ENCODE measurements around the gene NFE2L2. TPM values are rescaled to one million over a fixed set of nuclear protein-coding genes. Genes with fewer than 3 reads are reported as not detected.
"Not testable (repeated sequence)": the region's sequence is repeated elsewhere in the genome, so short reads cannot be mapped to it uniquely, and the experiment has no call there.

NFE2L2 gene
- total RNA-seq, 1 donor from 2014 or later: 38.1 TPM

DNA sequence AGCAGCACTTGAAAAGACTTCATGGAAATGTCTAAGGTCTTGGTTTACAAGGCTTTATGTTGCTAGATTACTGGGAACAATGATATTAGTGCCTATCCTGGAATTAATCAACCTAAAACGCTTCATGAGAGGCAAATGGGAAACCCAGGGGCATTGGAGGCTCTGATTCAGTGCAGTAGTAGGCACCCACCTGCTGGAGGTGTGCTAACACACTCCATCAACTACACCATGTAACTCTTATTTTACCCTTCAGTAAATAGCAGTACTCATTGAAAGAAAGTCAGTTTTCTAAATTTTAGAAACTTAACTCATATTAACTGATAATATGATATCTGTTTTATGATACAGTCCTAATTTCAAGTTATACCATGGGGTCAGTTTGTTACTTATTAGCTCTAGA lies 69.3 kb downstream of the NFE2L2 start:
- DNase-seq (ENCODE audit: low read depth in 2 of 2): no peak

DNA sequence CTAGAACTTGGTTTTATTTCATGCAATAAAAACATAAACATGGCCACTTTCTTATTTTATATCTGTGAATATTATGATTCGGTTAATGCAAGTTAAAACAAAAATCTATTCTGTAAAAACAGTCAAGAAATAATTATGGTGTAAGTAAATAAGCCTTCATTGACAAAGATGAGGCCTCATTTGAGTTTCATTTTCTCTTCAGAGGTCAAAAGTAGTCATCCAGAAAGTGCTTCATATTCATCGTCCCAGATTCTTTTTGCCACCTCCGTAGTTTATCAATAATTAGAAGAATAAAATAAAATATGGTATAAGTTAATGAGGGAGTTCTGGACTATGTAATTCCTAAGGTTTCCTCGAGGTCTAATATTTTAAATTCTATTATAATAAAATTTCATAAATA lies 71.3 kb downstream of the NFE2L2 start:
- no peak for DNase-seq (ENCODE audit: low read depth in 2 of 2)

DNA sequence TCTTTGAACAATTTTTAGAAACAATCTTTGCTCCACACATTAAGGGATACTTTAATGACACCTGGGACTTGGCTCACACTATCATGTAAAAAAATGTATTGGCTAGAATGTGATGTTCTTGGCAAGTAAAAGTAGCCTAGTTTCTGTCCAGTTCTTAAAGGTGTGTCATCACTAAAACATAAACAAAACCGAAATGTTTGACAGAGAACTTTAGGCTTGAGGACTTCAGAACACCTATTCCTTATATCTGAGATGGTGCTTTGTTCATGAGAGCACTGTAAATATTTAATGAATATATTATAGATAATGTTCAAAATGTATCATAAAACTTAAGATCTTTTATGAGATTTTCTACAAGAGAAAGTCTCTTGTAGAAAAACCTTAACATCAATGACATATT lies 71.7 kb downstream of the NFE2L2 start:
- DNase-seq (ENCODE audit: low read depth in 2 of 2): no peak

DNA sequence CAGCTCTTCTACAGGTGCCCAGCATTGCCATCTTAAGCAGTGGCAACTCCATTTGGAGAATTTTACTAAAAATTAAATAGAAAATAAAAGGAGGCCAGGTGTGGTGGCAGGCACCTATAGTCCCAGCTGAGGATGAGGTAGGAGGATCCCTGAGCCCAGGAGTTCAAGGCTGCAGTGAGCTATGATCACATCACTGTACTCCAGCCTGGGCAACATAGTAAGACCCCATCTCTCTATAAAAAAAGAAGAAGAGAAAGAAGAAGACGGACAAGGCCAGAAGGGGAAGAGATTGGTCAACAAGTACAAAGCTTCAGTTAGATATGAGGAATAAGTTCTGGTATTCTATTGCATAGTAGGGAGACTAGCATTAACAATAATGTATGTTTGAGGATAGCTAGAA lies 73.6 kb downstream of the NFE2L2 start:
- no peak for DNase-seq (ENCODE audit: low read depth in 2 of 2)

DNA sequence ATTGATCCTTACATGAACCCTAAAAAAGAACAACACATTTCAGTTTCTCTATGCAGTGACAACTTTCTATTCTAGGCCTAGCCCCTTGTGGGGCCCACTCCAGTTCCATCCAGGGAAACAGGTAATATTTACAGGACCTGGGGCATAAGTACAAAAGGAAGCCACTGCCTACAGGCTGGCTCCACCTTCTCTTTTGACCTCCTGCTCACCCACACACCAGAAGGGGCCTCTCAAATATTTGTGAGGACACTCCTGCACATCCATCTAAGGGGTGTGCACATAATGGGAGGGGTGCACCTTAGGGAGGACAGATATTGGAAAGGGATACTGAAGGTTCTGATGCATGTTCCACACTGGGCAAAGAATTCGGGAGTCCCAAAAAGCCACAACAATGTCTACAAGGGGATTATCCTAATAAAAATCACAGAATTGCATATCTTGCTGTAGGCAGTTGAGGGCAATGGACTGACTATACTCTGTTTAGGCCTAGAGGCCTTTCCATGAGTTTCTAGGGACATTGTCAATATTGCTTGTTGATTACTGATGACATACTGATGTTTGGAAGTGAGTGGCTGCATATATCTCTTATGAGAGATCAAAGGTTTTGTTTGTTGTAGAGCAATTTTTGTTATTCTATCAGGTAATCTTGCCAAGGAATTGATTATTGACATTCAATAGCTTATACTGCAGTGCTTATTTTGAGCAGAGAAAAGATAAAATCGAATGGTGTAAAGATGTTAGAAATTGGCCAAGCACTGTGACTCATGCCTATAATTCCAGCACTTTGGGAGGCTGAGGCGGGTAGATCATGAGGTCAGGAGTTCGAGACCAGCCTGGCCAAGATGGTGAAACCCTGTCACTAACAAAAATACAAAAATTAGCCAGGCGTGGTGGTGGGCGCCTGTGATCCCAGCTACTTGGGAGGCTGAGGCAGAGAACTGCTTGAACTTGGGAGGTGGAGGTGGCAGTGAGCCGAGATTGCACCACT lies 75.8 kb downstream of the NFE2L2 start:
- no peak for DNase-seq (ENCODE audit: low read depth in 2 of 2)

DNA sequence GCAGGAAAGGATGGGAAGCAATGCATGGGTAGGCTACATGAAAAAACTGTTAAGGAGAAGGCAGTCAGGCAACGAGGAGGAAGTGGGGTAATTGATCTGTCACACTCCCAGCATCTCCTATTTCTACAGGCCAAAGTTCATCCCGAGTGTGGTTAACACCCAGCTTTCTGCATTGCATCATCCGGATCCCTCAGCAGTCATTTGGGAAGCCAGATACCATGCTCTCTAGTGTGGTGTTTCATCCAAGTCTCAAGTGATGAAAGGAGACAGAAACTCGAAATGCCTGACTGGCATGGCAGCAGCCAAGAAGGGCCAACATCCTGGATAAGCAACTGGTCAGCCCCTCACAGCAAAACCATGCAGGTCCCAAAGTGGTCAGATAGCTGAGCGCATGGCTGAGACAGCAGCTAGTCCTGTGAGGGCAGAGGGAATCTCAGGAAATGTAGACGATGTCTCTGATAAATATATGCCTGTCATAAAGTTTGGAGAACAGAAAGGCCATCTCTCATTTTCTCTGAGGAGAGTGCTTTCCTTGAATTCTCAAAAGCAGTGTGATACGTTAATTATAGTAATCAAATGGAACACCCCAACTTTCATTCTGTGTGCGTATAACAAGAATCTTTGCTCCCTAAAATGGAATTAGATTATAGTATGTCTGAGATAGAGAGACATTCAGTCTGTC lies 76.8 kb downstream of the NFE2L2 start:
- no peak for DNase-seq (ENCODE audit: low read depth in 2 of 2)

DNA sequence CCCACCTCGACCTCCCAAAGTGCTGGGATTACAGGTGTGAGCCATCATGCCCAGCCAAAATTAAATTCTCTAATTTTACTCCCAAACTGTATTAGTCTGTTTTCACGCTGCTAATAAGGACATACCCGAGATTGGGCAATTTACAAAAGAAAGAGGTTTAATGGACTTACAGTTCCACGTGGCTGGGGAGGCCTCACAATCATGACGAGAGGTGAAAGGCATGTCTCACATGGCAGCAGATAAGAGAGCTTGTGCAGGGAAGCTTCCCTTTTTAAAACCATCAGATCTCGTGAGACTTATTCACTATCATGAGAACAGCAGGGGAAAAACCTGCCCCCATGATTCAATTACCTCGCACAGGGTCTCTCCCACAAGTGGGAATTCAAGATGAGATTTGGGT lies 78.5 kb downstream of the NFE2L2 start:
- not testable (repeated sequence) for DNase-seq (ENCODE audit: low read depth in 2 of 2)

DNA sequence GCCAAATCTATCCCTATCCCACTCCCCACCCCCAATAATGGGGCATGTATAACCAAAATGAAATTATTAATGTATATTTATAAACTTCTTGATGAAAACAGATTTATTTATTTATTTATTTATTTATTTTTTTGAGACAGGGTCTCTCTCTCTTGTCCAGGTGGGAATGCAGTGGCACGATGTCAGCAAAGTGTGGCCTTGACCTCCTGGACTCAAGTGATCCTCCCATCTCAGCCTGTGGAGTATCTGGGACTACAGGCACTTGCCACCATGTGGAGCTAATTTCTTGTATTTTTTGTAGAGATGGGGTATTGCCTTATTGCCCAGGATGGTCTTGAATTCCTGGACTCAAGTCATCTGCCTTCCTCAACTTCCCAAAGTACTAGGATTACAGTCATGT lies 79.9 kb downstream of the NFE2L2 start:
- no peak for DNase-seq (ENCODE audit: low read depth in 2 of 2)

DNA sequence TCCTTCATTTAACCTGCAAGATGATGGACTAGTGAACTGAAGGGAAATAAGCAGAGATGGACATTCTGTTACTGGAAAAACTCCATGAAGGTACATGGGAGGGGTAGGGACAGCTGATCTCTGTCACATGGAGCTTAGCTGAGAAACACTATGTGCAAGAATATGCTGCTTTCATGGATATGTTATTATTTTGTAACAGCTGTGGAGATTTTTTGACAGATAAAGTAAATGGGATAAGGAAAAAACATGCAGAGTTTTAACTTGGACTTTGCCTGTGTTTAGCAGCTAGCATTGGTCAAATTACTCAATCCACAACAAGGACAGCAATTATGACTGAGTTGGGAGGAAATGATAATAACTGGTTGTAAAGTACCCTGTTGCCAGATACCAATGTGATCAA lies 80.7 kb downstream of the NFE2L2 start:
- DNase-seq (ENCODE audit: low read depth in 2 of 2): no peak

Other genes starting within 250 kb of the NFE2L2 start
- 26.6 and 31.8 TPM in 2 replicates for gene HNRNPA3, start 51.9 kb downstream of the NFE2L2 start, total RNA-seq
- gene AGPS, start 128.0 kb upstream of the NFE2L2 start, total RNA-seq: 34.2 and 46.0 TPM in 2 replicates